Activated CD4-positive, alpha-beta T cell treated with anti-CD3 and anti-CD28 coated beads, Interleukin-2, Interleukin-4, amounts not matched to agents 100 ng/mL and 50 ng/mL, durations not matched to agents 16 hours and 8 hours (primary cell): ENCODE measurements around the gene FAM32A.

Experiments
- DNase-seq: peaks from one replicate; pipeline ENCODE4 v3.0.0-alpha.2; 2020; ENCODE audit warnings: low spot score

FAM32A gene

GRCh38 chr19:16185123-16185767 lies at the start of gene FAM32A:
Gene FAM32A (plus strand): TSS chr19:16185410. CDS start chr19:16185443, 33 bp downstream.
- DNase-seq: peak; percentile 100

- no peak for DNase-seq
These were observed 49.6 kb upstream of the FAM32A start for GRCh38 chr19:16135430-16136127.

- DNase-seq: no peak
These were observed 48.8 kb upstream of the FAM32A start for GRCh38 chr19:16136185-16136999.

- DNase-seq: no peak
These were observed 45.5 kb upstream of the FAM32A start for GRCh38 chr19:16139752-16140151.

- no peak for DNase-seq
These were observed 44.2 kb upstream of the FAM32A start for GRCh38 chr19:16141043-16141442.

GRCh38 chr19:16142032-16142580 lies 43.1 kb upstream of the FAM32A start:
- DNase-seq: no peak

- peak; percentile 72 for DNase-seq
These were observed 41.6 kb upstream of the FAM32A start, which contains the start of gene HSH2D for GRCh38 chr19:16143399-16144215. Gene HSH2D (plus strand): TSS chr19:16143685. CDS start chr19:16148751, 5,066 bp downstream.

GRCh38 chr19:16144216-16144581 lies 41.0 kb upstream of the FAM32A start:
- DNase-seq: no peak

- no peak for DNase-seq
These were observed 39.1 kb upstream of the FAM32A start for GRCh38 chr19:16146112-16146511.

GRCh38 chr19:16148443-16149229 lies 36.6 kb upstream of the FAM32A start:
- DNase-seq: no peak

- no peak for DNase-seq
These were observed 31.5 kb upstream of the FAM32A start for GRCh38 chr19:16153582-16154336.

- DNase-seq: no peak
These were observed 30.7 kb upstream of the FAM32A start for GRCh38 chr19:16154557-16154956.

- DNase-seq: no peak
These were observed 30.1 kb upstream of the FAM32A start for GRCh38 chr19:16155128-16155527.

- DNase-seq: no peak
These were observed 28.3 kb upstream of the FAM32A start for GRCh38 chr19:16156904-16157303.

- no peak for DNase-seq
These were observed 27.6 kb upstream of the FAM32A start for GRCh38 chr19:16157601-16158000.

GRCh38 chr19:16159655-16160054 lies 25.6 kb upstream of the FAM32A start:
- DNase-seq: no peak

GRCh38 chr19:16160445-16160942 lies 24.7 kb upstream of the FAM32A start:
- DNase-seq: no peak

- peak; percentile 57 for DNase-seq
These were observed 24.2 kb upstream of the FAM32A start for GRCh38 chr19:16160943-16161560.

- peak; percentile 36 for DNase-seq
These were observed 23.4 kb upstream of the FAM32A start for GRCh38 chr19:16161840-16162239.
